ENCODE data around the gene RING1.

Gene RING1

DNA sequence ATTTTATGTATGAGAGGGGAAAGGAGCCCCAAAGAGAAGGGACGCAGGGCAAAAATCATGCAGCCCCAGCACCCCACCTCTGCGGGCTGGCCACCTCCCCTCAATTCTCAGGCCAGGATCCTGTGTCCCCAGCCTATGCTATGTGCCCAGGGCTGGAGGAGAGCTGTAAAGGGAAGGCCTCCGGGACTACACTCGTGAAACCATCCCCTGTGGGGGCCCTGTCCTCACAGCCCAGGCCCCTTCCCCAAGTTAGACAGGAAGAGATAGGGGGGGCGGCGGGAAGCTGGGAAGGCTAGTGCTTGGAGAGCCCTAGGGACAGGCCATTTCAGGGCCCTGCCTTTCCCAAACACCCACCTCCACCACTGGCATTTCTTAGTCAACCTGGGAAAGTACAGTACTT lies 14.7 kb upstream of the RING1 start:
- no peak for DNase-seq

DNA sequence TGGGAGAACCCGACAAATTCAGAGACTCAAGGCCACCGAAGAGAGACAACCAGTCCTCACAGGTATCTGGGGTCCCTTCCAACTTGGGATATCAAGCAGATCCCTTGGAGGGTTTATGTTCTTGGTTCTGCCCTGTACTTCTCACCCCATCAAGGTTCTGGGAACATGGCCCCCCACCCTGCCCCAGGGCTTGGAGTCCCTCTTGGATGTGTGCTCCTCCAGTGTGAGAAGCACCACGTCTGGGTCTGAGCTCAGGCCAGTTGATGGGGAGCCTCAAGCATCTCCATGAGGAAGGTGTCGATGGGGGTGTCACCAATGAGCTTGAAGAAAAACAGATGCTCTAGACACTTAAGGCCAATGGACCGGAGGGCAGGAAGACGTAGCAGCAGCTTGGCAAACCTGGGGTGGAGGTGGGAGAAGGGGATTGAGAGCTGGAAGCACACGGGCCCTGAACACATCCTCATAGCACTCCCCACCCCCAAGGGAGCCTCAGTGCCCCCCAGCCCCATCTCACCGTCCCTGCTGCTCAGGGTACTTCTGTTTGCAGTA lies 13.8 kb upstream of the RING1 start:
- DNase-seq = no peak

GRCh38 chr6:33195304-33196165 lies 12.8 kb upstream of the RING1 start:
- DNase-seq = no peak

DNA sequence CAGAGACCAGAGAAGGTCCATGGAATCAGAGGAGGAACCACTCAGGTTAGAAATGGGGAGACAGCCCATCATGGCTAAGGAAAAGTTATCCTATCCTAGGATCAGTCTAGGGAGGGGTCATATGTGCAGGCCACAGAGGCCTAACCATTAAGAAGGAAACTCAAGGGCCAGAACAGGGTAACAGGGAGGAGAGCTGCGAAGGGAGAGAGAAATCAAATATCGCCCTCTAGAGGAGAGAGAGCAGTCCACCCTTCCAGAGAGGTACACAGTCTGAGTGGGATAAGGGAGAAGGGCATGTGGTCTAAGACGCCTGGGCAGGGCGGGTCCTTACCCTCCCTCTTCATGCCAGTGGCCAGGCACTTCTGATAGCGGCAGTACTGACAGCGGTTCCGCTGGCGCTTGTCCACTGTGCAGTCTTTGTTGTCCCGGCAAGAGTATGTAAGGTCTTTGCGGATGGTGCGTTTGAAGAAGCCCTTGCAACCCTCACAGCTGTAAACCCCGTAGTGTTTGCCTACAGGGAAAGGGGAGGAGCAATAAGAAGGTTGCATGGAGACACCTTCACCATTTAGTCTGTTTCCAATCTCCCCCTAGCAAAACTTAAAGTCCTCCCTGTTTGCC lies 10.8 kb upstream of the RING1 start:
- peak in 1 of 2 experiments; percentile 65 for DNase-seq

DNA sequence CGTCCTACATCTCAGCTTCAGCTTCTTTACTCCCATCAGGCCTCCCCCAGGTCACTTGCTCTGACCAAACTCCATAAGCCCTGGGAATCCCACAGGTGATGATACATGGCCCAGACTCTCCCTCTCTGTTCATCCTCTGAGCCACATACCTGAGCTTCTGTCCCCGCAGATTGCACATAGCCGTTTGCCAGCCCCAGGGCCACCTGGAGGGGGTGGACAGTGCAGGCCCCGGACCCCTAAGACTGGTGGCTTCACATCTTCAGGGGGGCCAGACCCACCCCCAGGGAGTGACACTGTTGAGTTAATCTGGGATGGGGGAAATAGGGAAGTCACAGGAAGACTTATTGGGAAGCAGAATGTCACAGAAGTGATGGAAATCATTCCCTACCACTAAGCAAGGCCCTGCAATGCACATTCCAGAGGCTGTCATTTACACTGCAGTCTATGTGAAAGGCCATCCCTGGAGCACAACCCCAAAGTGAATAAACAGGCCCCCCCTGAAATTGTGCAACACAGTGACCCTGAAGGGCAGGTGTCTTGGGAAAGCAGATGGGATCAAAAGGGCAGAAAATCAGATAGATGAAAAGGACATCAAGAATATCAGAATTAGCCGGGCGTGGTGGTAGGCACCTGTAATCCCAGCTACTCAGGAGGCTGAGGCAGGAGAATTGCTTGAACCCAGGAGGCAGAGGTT lies 10.0 kb upstream of the RING1 start:
- no peak for DNase-seq

- DNase-seq = no peak
Observed at GRCh38 chr6:33198853-33199436, 9.4 kb upstream of the RING1 start.

DNA sequence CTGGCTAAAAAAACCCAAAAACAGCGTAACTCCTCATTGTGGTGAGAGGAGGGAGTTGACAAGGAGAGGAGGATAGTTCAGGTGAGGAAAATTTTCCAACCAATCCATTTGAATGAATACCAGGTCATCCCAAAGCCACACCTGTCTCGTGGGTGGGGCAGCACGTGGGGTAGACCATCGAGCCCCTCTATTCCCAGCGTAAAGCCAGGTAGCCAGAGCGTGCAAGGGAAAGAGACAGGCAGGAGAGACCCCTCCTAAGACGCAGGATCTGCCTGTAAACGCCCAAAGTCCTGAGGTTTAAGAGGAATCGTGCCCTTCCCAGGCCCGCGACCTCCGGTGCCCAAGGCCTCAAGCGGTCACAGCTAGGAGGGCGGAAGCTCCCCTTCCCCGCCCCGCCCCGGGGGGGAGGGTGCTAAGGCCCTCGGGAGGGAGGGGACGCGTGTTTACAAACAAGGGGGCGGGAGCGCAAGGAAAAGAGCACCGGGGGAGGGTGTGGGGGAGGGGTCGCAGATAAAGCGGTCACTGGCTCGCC lies 8.5 kb upstream of the RING1 start:
- peak in 1 of 2 experiments; percentile 68 for DNase-seq

DNA sequence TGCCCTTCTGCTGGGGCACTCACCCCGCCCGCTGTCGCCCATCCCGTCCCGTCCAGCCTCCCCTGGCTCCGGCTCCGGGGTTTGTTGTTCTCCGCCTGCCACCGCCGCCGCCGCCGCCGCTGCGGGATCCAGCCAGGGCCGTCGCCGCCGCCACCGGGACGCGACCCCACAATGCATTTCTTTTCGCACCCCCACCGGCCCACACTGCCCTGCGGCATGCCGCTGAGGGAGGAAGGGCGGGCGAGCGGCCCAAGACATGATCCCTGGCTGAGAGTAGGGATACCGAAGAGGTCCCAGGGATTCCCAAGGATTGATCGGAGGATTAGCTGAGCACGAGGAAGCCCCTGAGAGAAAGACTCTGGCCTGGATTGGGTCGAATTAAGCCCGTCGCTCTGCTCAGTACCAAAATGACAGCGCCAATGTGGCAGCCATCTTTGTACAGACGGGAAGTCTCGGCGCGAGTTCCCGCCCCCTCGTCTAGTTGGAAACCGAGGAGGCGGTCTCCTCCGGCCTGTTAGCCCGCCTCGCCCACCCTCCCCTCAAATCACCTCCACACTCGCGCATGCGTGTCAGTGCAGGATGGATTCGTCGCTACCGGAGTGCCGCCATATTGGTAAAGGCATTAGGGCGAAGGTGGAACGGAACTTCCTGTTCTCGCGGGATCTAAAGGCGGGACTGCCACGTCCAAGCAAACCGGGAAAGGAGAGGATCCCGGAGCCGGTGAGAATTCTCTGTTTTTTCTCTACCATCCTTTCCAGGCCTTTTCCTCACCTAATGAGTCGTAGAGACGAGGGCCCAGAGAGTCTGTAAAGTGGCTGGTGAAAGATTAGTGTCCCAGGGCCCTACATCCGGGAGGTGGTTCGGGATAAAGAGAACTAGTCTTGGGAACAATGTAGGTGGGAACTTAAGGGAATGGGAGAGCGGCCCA lies 7.8 kb upstream of the RING1 start, which contains the start of the genes RXRB and SLC39A7:
TSS of gene RXRB (minus strand) at position 447 of the 928 bp plus-strand sequence. CDS start at position 258, 189 bp downstream.
TSS of gene SLC39A7 (plus strand) at position 649 of the 928 bp plus-strand sequence. CDS start 379 bp downstream, outside the sequence.
- DNase-seq = peak; percentile 99

DNA sequence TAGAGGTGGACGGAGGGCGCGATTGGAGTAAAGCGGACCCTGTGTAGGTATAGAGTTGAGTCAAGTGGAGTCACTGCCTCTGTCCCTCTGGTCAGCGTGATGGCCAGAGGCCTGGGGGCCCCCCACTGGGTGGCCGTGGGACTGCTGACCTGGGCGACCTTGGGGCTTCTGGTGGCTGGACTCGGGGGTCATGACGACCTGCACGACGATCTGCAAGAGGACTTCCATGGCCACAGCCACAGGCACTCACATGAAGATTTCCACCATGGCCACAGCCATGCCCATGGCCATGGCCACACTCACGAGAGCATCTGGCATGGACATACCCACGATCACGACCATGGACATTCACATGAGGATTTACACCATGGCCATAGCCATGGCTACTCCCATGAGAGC lies 7.2 kb upstream of the RING1 start:
- no peak for DNase-seq

GRCh38 chr6:33201935-33202334 lies 6.4 kb upstream of the RING1 start:
- no peak for DNase-seq

DNA sequence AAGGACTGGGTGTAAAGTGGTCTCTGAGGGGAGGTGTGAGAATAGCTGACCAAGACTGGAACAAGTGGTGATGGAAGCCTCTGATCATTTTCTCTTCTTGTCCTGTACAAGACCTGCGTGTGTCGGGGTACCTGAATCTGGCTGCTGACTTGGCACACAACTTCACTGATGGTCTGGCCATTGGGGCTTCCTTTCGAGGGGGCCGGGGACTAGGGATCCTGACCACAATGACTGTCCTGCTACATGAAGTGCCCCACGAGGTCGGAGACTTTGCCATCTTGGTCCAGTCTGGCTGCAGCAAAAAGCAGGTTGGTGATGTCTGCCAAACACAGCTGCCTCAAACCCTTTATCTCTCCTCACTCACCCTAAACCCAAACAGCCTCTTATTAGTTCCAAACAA lies 5.5 kb upstream of the RING1 start:
- DNase-seq = no peak

DNA sequence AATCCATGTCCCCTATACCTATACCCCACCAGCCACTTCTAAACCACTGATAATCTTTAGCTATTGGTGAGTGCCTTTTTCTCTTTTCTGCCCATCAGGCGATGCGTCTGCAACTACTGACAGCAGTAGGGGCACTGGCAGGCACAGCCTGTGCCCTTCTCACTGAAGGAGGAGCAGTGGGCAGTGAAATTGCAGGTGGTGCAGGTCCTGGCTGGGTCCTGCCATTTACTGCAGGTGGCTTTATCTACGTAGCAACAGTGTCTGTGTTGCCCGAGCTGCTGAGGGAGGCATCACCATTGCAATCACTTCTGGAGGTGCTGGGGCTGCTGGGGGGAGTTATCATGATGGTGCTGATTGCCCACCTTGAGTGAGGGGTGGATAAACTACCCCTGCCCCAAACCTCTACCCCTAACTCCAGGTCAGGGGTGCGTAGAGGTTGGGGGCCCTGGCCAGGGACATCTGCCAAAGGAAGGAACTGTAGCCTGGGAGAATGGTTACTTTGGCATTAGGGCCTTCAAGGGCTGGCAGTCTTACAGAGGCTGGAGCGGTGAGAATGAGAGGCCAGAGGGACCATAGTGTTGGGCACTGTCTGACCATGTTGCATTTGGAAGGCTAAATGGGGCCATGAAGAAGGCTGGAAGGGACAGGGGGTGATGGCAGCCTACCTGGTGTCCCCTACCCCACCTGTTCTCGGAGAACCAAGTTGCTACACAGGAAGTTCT lies 4.7 kb upstream of the RING1 start:
- no peak for DNase-seq

GRCh38 chr6:33204165-33204414 lies 4.2 kb upstream of the RING1 start:
- DNase-seq = no peak

DNA sequence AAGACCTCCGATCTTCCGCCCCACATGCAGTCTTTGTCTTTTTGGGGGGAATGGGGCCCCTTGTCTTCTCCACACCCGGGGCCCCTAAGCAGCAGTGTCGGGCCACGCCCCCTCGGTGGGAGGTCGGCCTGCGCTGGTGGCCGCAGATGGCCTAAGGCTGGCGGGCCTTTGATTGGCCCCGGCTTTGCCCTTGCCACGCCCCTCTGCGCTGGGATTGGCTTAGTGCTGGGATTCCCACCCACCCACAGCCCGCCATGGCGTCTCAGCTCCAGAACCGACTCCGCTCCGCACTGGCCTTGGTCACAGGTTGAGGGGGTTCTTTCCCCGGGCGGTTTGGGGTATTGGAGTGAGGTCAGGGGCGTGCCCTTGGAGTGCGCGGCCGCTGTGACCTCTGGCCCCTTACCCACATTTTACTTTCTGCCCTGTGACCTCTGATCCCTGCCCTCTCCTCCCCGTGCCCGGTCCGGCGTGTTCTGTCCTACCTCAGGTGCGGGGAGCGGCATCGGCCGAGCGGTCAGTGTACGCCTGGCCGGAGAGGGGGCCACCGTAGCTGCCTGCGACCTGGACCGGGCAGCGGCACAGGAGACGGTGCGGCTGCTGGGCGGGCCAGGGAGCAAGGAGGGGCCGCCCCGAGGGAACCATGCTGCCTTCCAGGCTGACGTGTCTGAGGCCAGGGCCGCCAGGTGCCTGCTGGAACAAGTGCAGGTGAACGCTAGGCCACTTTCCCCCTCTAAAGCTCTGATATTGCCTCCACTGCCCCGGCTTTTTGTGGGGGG lies 3.7 kb upstream of the RING1 start, which contains the start of gene HSD17B8:
TSS of gene HSD17B8 (plus strand) at position 241 of the 776 bp plus-strand sequence. CDS start at position 255, 14 bp downstream.
- DNase-seq = peak; percentile 48 to 75

- DNase-seq = no peak
Observed at GRCh38 chr6:33205191-33206026, 2.9 kb upstream of the RING1 start.

DNA sequence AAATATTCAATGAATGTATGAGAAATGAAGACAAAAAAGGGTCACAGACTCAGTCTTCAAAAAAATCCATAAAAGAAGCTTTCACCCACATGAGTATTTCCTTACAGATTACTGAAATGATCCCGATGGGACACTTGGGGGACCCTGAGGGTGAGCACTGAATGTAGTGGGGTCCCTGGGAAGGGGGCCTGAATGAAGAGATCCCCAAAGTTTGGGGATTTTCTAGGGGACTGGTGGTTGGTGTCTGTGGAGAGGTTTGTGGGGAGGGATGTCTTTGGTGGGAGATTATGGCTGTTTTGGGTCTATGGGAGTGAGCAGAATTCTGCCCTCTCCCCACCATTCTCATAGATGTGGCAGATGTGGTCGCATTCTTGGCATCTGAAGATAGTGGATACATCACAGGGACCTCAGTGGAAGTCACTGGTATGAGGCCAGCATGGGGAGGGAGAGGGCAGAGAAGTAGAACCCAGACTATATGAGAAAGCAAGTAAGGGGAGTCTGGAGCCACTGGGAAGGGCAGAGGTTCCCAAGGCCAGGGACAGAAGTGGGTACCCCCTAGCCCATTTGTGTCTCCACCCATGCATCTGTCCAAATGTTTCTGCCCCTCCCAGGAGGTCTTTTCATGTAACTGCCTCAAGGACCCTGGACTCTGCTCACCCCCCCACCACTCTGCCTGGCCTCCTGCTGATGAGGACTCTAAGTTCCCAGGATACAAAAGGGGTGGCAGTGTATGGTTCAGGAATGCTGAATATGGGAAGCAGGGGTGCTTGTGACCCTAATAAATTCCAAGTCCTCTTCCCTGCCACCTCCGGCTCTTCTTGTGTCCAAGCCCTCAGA lies 2.1 kb upstream of the RING1 start:
- no peak for DNase-seq

DNA sequence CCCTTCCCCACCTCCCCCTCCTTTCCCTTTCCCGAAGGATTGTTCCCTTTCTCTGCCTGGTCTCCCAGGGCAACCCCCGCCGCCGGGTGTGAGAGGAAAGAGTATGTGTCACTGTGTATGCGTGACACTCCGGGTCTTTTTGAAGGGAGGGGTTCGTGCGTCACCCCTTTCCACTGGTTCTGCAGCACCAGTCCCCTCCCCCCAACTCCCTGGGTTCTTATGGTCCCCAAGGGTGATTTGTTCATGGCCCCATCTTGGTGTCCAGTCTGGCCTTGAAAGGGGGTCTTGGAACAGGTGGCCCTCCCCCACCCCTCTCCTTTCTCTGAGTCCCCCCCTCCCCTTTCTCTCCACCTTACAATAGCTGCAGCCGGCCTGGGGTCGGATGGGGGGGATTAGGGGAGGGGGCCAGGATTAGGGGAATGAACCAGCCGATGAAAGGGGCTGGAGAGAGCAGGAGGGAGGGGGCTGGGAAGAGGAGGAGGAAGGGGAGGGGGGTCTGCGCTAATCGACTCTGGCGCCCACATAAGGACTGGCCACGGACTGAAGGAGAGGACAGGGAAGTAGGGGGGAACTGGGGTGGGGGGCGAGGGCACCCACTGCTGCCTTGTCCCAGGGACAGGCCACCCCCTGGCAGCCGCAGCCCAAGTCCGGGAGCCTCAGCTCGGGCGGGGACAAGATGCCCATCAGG lies 1.3 kb upstream of the RING1 start:
- no peak for DNase-seq
